ENCODE measurements around the gene MAGOHB.

MAGOHB gene

DNA sequence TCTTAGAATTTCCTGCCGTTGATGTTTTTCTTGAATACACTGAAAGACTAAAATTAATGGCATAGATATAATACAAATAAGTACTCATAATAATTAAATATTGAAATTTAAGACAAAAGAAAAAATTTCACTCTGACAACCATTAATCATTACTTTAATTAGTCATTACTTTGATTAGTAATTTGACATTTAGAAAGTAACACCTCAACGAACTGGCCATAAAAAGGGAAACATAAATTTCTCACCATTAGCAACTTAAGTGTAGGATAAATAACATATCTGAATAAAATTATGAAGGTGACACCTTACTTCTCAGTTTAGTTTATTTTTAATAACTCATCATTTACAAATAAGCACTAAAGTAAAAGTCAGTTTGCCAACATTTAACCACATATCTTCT lies 17.5 kb downstream of the MAGOHB start:
- no peak overlapping the region for H2AFZ ChIP-seq (ENCODE audit: low read length)
- no peaks in the 10 kb centered on the region for H3F3A ChIP-seq (ENCODE audit: insufficient read depth, low read length)
- no peaks in the 10 kb centered on the region for H3K27me3 ChIP-seq (ENCODE audit: insufficient read depth, low read length)
- H3K36me3 ChIP-seq (ENCODE audit: insufficient read depth, low read length): peaks cover 30% of the 10 kb centered on the region; the same call in 1 of the 2 replicates
- TF ChIP-seq, protein P1, sequence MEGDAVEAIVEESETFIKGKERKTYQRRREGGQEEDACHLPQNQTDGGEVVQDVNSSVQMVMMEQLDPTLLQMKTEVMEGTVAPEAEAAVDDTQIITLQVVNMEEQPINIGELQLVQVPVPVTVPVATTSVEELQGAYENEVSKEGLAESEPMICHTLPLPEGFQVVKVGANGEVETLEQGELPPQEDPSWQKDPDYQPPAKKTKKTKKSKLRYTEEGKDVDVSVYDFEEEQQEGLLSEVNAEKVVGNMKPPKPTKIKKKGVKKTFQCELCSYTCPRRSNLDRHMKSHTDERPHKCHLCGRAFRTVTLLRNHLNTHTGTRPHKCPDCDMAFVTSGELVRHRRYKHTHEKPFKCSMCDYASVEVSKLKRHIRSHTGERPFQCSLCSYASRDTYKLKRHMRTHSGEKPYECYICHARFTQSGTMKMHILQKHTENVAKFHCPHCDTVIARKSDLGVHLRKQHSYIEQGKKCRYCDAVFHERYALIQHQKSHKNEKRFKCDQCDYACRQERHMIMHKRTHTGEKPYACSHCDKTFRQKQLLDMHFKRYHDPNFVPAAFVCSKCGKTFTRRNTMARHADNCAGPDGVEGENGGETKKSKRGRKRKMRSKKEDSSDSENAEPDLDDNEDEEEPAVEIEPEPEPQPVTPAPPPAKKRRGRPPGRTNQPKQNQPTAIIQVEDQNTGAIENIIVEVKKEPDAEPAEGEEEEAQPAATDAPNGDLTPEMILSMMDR (IDR thresholded peaks at IDR 0.05; ENCODE audit: low read length): no peak
- TF ChIP-seq EZH2 (IDR thresholded peaks at IDR 0.05; ENCODE audit: borderline replicate concordance, low read length): no peak
- H3K4me2 ChIP-seq (ENCODE audit: low read length): no peak overlapping the region
- H3K9ac ChIP-seq (ENCODE audit: low read length): no peak overlapping the region
- no peaks in the 10 kb centered on the region for H3K4me1 ChIP-seq (ENCODE audit: insufficient read depth, low read length, severe bottlenecking)
- H3K4me3 ChIP-seq (ENCODE audit: low read depth, low read length, poor library complexity, severe bottlenecking): no peak overlapping the region
- H3K27ac ChIP-seq (ENCODE audit: low read depth, low read length, poor library complexity, severe bottlenecking): no peak overlapping the region
- H3K9me3 ChIP-seq (ENCODE audit: low read length): no peaks in the 10 kb centered on the region
- no peaks in the 10 kb centered on the region for H4K20me1 ChIP-seq (ENCODE audit: insufficient read depth, low read length)
- H3K9me2 ChIP-seq (ENCODE audit: low read depth, low read length): no peaks in the 10 kb centered on the region
- no peaks in the 10 kb centered on the region for H3K79me2 ChIP-seq (ENCODE audit: insufficient read depth, low read length)

DNA sequence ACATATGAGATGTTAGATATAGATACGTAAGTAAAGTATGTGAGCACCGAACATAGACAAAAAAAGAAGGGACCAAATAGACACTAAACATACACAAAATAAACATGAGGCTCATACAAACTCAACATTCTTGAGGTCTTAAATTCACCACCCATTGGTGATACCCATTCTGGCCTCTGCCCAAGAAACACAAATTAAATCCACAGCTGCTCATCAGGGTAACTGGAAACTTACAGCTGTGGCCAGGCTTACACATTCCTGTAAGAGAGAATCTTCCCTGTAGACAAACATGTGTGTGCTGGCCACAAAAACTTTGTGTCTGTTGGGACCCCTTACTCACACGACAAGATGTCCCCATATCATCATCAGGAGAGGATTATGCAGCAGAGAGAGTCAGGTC lies 22.4 kb downstream of the MAGOHB start:
- Histone ChIP-seq H3K79me2 (ENCODE audit: insufficient read depth, low read length) (no peaks in the 10 kb centered on the region), H3K27me3 (ENCODE audit: insufficient read depth, low read length) (no peaks in the 10 kb centered on the region), H3K9me2 (ENCODE audit: low read depth, low read length) (no peaks in the 10 kb centered on the region), H3K4me2 (ENCODE audit: low read length) (no peak overlapping the region), H3K27ac (ENCODE audit: low read depth, low read length, poor library complexity, severe bottlenecking) (no peak overlapping the region), H2AFZ (ENCODE audit: low read length) (no peak overlapping the region), H3K4me1 (ENCODE audit: insufficient read depth, low read length, severe bottlenecking) (no peaks in the 10 kb centered on the region), H3K9me3 (ENCODE audit: low read length) (no peaks in the 10 kb centered on the region), H3K36me3 (ENCODE audit: insufficient read depth, low read length) (peaks cover 36% of the 10 kb centered on the region; the same call in 1 of the 2 replicates), H3K4me3 (ENCODE audit: low read depth, low read length, poor library complexity, severe bottlenecking) (no peak overlapping the region), H3F3A (ENCODE audit: insufficient read depth, low read length) (no peaks in the 10 kb centered on the region), H4K20me1 (ENCODE audit: insufficient read depth, low read length) (no peaks in the 10 kb centered on the region), H3K9ac (ENCODE audit: low read length) (no peak overlapping the region)
- TF ChIP-seq, protein P1 (IDR thresholded peaks at IDR 0.05; ENCODE audit: low read length): no peak
- no peak for TF ChIP-seq EZH2 (IDR thresholded peaks at IDR 0.05; ENCODE audit: borderline replicate concordance, low read length)

DNA sequence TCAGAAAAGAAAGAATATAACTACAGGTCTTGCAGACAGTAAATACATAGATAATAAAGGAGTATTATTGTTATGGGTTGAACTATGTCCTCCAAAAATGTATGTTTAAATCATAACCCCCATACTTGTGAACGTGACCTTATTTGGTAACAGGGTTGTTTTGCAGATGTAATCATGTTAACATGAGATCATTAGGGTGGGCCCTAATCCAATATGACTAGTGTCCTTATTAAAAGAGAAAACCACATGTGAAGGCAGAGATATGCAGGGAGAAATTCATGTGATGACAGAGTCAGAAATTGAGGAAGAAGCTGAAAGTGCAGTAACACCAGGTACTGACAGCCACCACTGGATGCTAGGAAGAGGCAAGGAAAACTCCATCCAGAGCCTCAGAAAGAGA lies 29.0 kb downstream of the MAGOHB start:
- H3K4me3 ChIP-seq (ENCODE audit: low read depth, low read length, poor library complexity, severe bottlenecking): no peak overlapping the region
- no peak overlapping the region for H2AFZ ChIP-seq (ENCODE audit: low read length)
- H3K27ac ChIP-seq (ENCODE audit: low read depth, low read length, poor library complexity, severe bottlenecking): no peak overlapping the region
- no peaks in the 10 kb centered on the region for H3K9me2 ChIP-seq (ENCODE audit: low read depth, low read length)
- H3K4me1 ChIP-seq (ENCODE audit: insufficient read depth, low read length, severe bottlenecking): no peaks in the 10 kb centered on the region
- H3K9me3 ChIP-seq (ENCODE audit: low read length): no peaks in the 10 kb centered on the region
- H3K79me2 ChIP-seq (ENCODE audit: insufficient read depth, low read length): no peaks in the 10 kb centered on the region
- no peak overlapping the region for H3K4me2 ChIP-seq (ENCODE audit: low read length)
- no peaks in the 10 kb centered on the region for H4K20me1 ChIP-seq (ENCODE audit: insufficient read depth, low read length)
- no peaks in the 10 kb centered on the region for H3K27me3 ChIP-seq (ENCODE audit: insufficient read depth, low read length)
- H3K9ac ChIP-seq (ENCODE audit: low read length): no peak overlapping the region
- no peak for TF ChIP-seq EZH2 (IDR thresholded peaks at IDR 0.05; ENCODE audit: borderline replicate concordance, low read length)
- TF ChIP-seq, protein P1 (IDR thresholded peaks at IDR 0.05; ENCODE audit: low read length): no peak
- no peaks in the 10 kb centered on the region for H3F3A ChIP-seq (ENCODE audit: insufficient read depth, low read length)
- H3K36me3 ChIP-seq (ENCODE audit: insufficient read depth, low read length): peaks cover 18% of the 10 kb centered on the region
